Neuronal stem cell (in vitro differentiated cells): ENCODE data around the gene GMPPB.
A peak's percentile ranks its signal among the peaks of the same experiment; 100 is the strongest.

Experiments used
- DNase-seq: peaks from one replicate; pipeline ENCODE4 v3.0.0-alpha.2; 2013; ENCODE audit warnings: low spot score
- H2AFZ ChIP-seq: one replicate; pipeline ENCODE4 v1.6.1; 2013; ENCODE audit warnings: mild to moderate bottlenecking, low read length, inconsistent platforms
- H2AK5ac ChIP-seq: 2 replicates; pipeline ENCODE4 v1.6.1; 2013; ENCODE audit warnings: low read depth, mild to moderate bottlenecking, inconsistent platforms, low read length, moderate library complexity, mixed read lengths
- H2BK120ac ChIP-seq: 2 replicates; pipeline ENCODE4 v1.6.1; 2013; ENCODE audit warnings: low read depth, mild to moderate bottlenecking, inconsistent platforms, low read length, moderate library complexity, mixed read lengths
- H2BK12ac ChIP-seq: one replicate; pipeline ENCODE4 v1.6.1; 2013; ENCODE audit warnings: low read length, inconsistent platforms
- H2BK15ac ChIP-seq: 2 replicates; pipeline ENCODE4 v1.6.1; 2013; ENCODE audit warnings: mild to moderate bottlenecking, low read length, inconsistent platforms, mixed read lengths
- H2BK5ac ChIP-seq: one replicate; pipeline ENCODE4 v1.6.1; 2013; ENCODE audit warnings: inconsistent platforms, mild to moderate bottlenecking, low read length, moderate library complexity
- H3K14ac ChIP-seq: one replicate; pipeline ENCODE4 v1.6.1; 2013; ENCODE audit warnings: low read length, inconsistent platforms
- H3K18ac ChIP-seq: 2 replicates; pipeline ENCODE4 v1.6.1; 2013; ENCODE audit warnings: low read length, inconsistent platforms
- H3K23ac ChIP-seq: 2 replicates; pipeline ENCODE4 v1.6.1; 2013; ENCODE audit warnings: low read depth, mild to moderate bottlenecking, mixed read lengths, low read length, inconsistent platforms; ENCODE audit not compliant: poor library complexity
- H3K27ac ChIP-seq: replicated peaks from 3 replicates; pipeline ENCODE4 v1.5.1; 2013; ENCODE audit warnings: low read length, inconsistent platforms
- H3K27me3 ChIP-seq, 3 experiments: 2 replicates each; pipeline ENCODE4 v1.6.1; 2013; ENCODE audit warnings: low read length in 3 of 3, mild to moderate bottlenecking in 2 of 3, inconsistent platforms in 1 of 3, low read depth in 1 of 3, mixed read lengths in 1 of 3, moderate library complexity in 1 of 3; ENCODE audit not compliant: control insufficient read depth in 3 of 3, insufficient read depth in 3 of 3
- H3K36me3 ChIP-seq, 2 donors: replicated peaks in 1 of 2; 2 replicates each; pipeline ENCODE4 v1.6.1; 2013; ENCODE audit warnings: low read length in 2 of 2; ENCODE audit not compliant: control insufficient read depth in 2 of 2, insufficient read depth in 2 of 2
- H3K4ac ChIP-seq: 2 replicates; pipeline ENCODE4 v1.6.1; 2013; ENCODE audit warnings: inconsistent platforms, mild to moderate bottlenecking, low read length, moderate library complexity
- H3K4me1 ChIP-seq, 2 donors: 1 replicate in 1 of 2; 2 replicates in 1 of 2; pipeline ENCODE4 v1.6.1; 2013; ENCODE audit warnings: low read length in 2 of 2, low read depth in 1 of 2; ENCODE audit not compliant: control insufficient read depth in 2 of 2, insufficient read depth in 1 of 2
- H3K4me2 ChIP-seq: one replicate; pipeline ENCODE4 v1.6.1; 2013; ENCODE audit warnings: mild to moderate bottlenecking, low read length, inconsistent platforms; ENCODE audit not compliant: insufficient read depth, poor library complexity, severe bottlenecking
- H3K4me3 ChIP-seq, 2 donors: 2 replicates each; pipeline ENCODE4 v1.5.1; 2013; ENCODE audit warnings: low read length in 2 of 2, mild to moderate bottlenecking in 2 of 2, inconsistent platforms in 1 of 2, moderate library complexity in 1 of 2
- H3K79me1 ChIP-seq: one replicate; pipeline ENCODE4 v1.6.1; 2013; ENCODE audit warnings: low read depth, mild to moderate bottlenecking, inconsistent platforms, low read length, moderate library complexity
- H3K9ac ChIP-seq: one replicate; pipeline ENCODE4 v1.6.1; 2013; ENCODE audit warnings: mild to moderate bottlenecking, low read depth, low read length, inconsistent platforms; ENCODE audit not compliant: poor library complexity
- H3K9me3 ChIP-seq, 2 donors: replicated peaks in 1 of 2; 2 replicates each; pipeline versions ENCODE3 to v1.6.1; 2013; ENCODE audit warnings: low read length in 2 of 2, mild to moderate bottlenecking in 2 of 2, inconsistent platforms in 1 of 2, low read depth in 1 of 2, mixed read lengths in 1 of 2, moderate library complexity in 1 of 2; ENCODE audit not compliant: control insufficient read depth in 2 of 2, insufficient read depth in 1 of 2
- H4K8ac ChIP-seq: one replicate; pipeline ENCODE4 v1.6.1; 2013; ENCODE audit warnings: low read depth, mild to moderate bottlenecking, inconsistent platforms, low read length, moderate library complexity
- H4K91ac ChIP-seq: one replicate; pipeline ENCODE4 v1.6.1; 2013; ENCODE audit warnings: low read length, low read depth, mild to moderate bottlenecking, inconsistent platforms; ENCODE audit not compliant: poor library complexity
- WGBS, 2 donors: extraction: QIAGEN DNeasy Blood & Tissue Kit; methylation state at CpG; one replicate each; pipeline ENCODE4 v1.1.7; 2013; ENCODE audit warnings: missing lambda C conversion rate in 2 of 2, mixed read lengths in 1 of 2; ENCODE audit not compliant: insufficient read length in 2 of 2, insufficient replicate concordance in 1 of 2; ENCODE audit errors: extremely low coverage in 2 of 2; 5-methylcytosine and 5-hydroxymethylcytosine counted together

Gene GMPPB

GRCh38 chr3:49703443-49703927 is 20.3 kb downstream of the GMPPB start:
- no peak overlapping the region for H3K23ac ChIP-seq
- no CpG with 5 or more reads among the region's 14 CpGs for WGBS, 2 donors
- H3K27me3 ChIP-seq = no peaks in the 10 kb centered on the region
- H3K14ac ChIP-seq = no peak overlapping the region
- H3K9ac ChIP-seq = peak overlapping the region; percentile 67
- H2BK15ac ChIP-seq = no peak overlapping the region
- H3K18ac ChIP-seq = no peak overlapping the region
- no peak overlapping the region for H2AK5ac ChIP-seq
- peak; percentile 45 for DNase-seq
- H2BK120ac ChIP-seq = no peak overlapping the region
- peaks cover 0 to 2% of the 10 kb centered on the region in 2 donors for H3K4me1 ChIP-seq
- no peak overlapping the region for H3K27ac ChIP-seq
- H2BK12ac ChIP-seq = no peak overlapping the region
- H3K9me3 ChIP-seq = peaks cover 0 to 2% of the 10 kb centered on the region in 2 donors
- no peak overlapping the region for H2AFZ ChIP-seq
- H2BK5ac ChIP-seq = peak overlapping the region; percentile 16
- H4K91ac ChIP-seq = no peak overlapping the region
- no peak overlapping the region for H3K4me2 ChIP-seq
- H4K8ac ChIP-seq = no peak overlapping the region
- H3K36me3 ChIP-seq = peaks cover 15 to 43% of the 10 kb centered on the region in 2 donors
- no peak overlapping the region for H3K4me3 ChIP-seq
- H3K4ac ChIP-seq = no peak overlapping the region
- H3K79me1 ChIP-seq = no peaks in the 10 kb centered on the region

- H3K18ac ChIP-seq = no peak overlapping the region
- H3K79me1 ChIP-seq = no peaks in the 10 kb centered on the region
- no peak overlapping the region for H2AK5ac ChIP-seq
- H3K27ac ChIP-seq = no peak overlapping the region
- H2AFZ ChIP-seq = no peak overlapping the region
- peaks cover 0 to 2% of the 10 kb centered on the region in 2 donors for H3K9me3 ChIP-seq
- peaks cover 0 to 2% of the 10 kb centered on the region in 2 donors for H3K4me1 ChIP-seq
- no peak overlapping the region for H2BK15ac ChIP-seq
- no peaks in the 10 kb centered on the region for H3K27me3 ChIP-seq
- peaks cover 17 to 49% of the 10 kb centered on the region in 2 donors for H3K36me3 ChIP-seq
- H2BK5ac ChIP-seq = no peak overlapping the region
- no peak overlapping the region for H4K91ac ChIP-seq
- peak overlapping the region; percentile 77 for H4K8ac ChIP-seq
- peak overlapping the region; percentile 50 for H3K9ac ChIP-seq
- H2BK120ac ChIP-seq = no peak overlapping the region
- no peak overlapping the region for H3K14ac ChIP-seq
- no CpG with 5 or more reads among the region's 11 CpGs for WGBS, 2 donors
- no peak for DNase-seq
- H3K4ac ChIP-seq = no peak overlapping the region
- no peak overlapping the region for H3K4me3 ChIP-seq
- no peak overlapping the region for H3K4me2 ChIP-seq
- no peak overlapping the region for H3K23ac ChIP-seq
- H2BK12ac ChIP-seq = no peak overlapping the region
Observed at GRCh38 chr3:49702672-49703071, 21.1 kb downstream of the GMPPB start.

- Histone ChIP-seq H3K79me1 (peaks cover 2% of the 10 kb centered on the region), H3K4me1 (peaks cover 0 to 2% of the 10 kb centered on the region in 2 donors), H2AK5ac (no peak overlapping the region), H3K4me2 (no peak overlapping the region), H2AFZ (no peak overlapping the region), H3K23ac (no peak overlapping the region), H3K18ac (peak overlapping the region; percentile 31), H2BK5ac (peak overlapping the region; percentile 32), H3K4me3 (peak overlapping the region in 1 of 2 donors; percentile 61), H4K91ac (no peak overlapping the region), H3K27ac (peak overlapping the region; percentile 14), H3K14ac (no peak overlapping the region), H3K9ac (no peak overlapping the region), H4K8ac (no peak overlapping the region), H3K4ac (no peak overlapping the region), H2BK120ac (no peak overlapping the region), H3K36me3 (peaks cover 17 to 48% of the 10 kb centered on the region in 2 donors), H2BK12ac (no peak overlapping the region), H2BK15ac (no peak overlapping the region), H3K9me3 (peaks cover 0 to 2% of the 10 kb centered on the region in 2 donors), H3K27me3 (no peaks in the 10 kb centered on the region)
- no peak for DNase-seq
- WGBS, 2 donors = no CpG with 5 or more reads among the region's 21 CpGs
Observed at GRCh38 chr3:49701388-49702077, 22.2 kb downstream of the GMPPB start.

GRCh38 chr3:49700453-49701128 is 23.2 kb downstream of the GMPPB start:
- H3K79me1 ChIP-seq = peaks cover 2% of the 10 kb centered on the region
- no peak for DNase-seq
- H2BK15ac ChIP-seq = no peak overlapping the region
- H3K14ac ChIP-seq = no peak overlapping the region
- WGBS, 2 donors = no CpG with 5 or more reads among the region's 13 CpGs
- H2AK5ac ChIP-seq = no peak overlapping the region
- peaks cover 16 to 42% of the 10 kb centered on the region in 2 donors for H3K36me3 ChIP-seq
- H4K91ac ChIP-seq = no peak overlapping the region
- no peak overlapping the region for H3K23ac ChIP-seq
- peaks cover 0 to 1% of the 10 kb centered on the region in 2 donors for H3K9me3 ChIP-seq
- H2AFZ ChIP-seq = no peak overlapping the region
- no peaks in the 10 kb centered on the region for H3K27me3 ChIP-seq
- no peak overlapping the region for H3K4me2 ChIP-seq
- no peak overlapping the region for H3K4ac ChIP-seq
- H3K4me3 ChIP-seq = no peak overlapping the region
- no peak overlapping the region for H3K9ac ChIP-seq
- no peak overlapping the region for H3K27ac ChIP-seq
- H3K4me1 ChIP-seq = peaks cover 0 to 2% of the 10 kb centered on the region in 2 donors
- no peak overlapping the region for H4K8ac ChIP-seq
- H3K18ac ChIP-seq = no peak overlapping the region
- no peak overlapping the region for H2BK5ac ChIP-seq
- no peak overlapping the region for H2BK12ac ChIP-seq
- no peak overlapping the region for H2BK120ac ChIP-seq
